ENCODE measurements around the gene PANK2. TPM values are rescaled to one million over a fixed set of nuclear protein-coding genes. Genes with fewer than 3 reads are reported as not detected.

The PANK2 gene
- total RNA-seq, 1 experiment from 2014 or later: 41.6 TPM

DNA sequence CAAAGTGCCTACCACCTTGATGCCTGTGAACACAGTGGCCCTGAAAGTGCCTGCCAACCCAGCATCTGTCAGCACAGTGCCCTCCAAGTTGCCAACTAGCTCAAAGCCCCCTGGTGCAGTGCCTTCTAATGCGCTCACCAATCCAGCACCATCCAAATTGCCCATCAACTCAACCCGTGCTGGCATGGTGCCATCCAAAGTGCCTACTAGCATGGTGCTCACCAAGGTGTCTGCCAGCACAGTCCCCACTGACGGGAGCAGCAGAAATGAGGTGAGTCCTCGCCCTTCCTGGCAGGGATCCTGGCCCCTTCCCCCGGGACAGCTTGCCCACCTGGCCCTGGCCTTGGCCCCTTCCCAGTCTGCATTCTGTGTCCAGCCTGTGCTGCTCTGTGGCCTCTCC, 24.7 kb upstream of the PANK2 start:
- Histone ChIP-seq H3K4me2 (ENCODE audit: low read length) (no peak overlapping the region), H3K79me2 (ENCODE audit: insufficient read depth, low read length) (peaks cover 8% of the 10 kb centered on the region; the same call in 1 of the 2 replicates), H3K9ac (ENCODE audit: low read length) (no peak overlapping the region), H3K4me1 (ENCODE audit: control insufficient read depth in 1 of 2, insufficient read depth in 2 of 2, low read length in 2 of 2) (no peaks in the 10 kb centered on the region), H4K20me1 (ENCODE audit: insufficient read depth) (no peaks in the 10 kb centered on the region), H3K36me3 (ENCODE audit: control insufficient read depth in 1 of 2, insufficient read depth in 2 of 2, low read length in 2 of 2) (peaks cover 41 to 63% of the 10 kb centered on the region in 2 experiments), H2AFZ (ENCODE audit: low read depth, low read length, poor library complexity, severe bottlenecking) (no peak overlapping the region), H3K9me3 (ENCODE audit: control insufficient read depth in 1 of 2, insufficient read depth in 1 of 2, low read depth in 1 of 2, low read length in 2 of 2) (peaks cover 0 to 7% of the 10 kb centered on the region in 2 experiments; a peak in 1 of 4 replicates), H3K27ac (ENCODE audit: low read depth, low read length) (no peak overlapping the region), H3K4me3 (replicated peaks in 1 of 2; ENCODE audit: low read depth in 1 of 2, low read length in 2 of 2) (no peak overlapping the region), H3K9me2 (ENCODE audit: insufficient read depth) (no peaks in the 10 kb centered on the region), H3K27me3 (ENCODE audit: insufficient read depth, low read length) (no peaks in the 10 kb centered on the region)
- DNase-seq (ENCODE audit: low read depth, low spot score) (no peak), ATAC-seq (no peak)
- CTCF ChIA-PET: no interaction called here
- TF ChIP-seq TCF7L2 (IDR thresholded peaks at IDR 0.05; ENCODE audit: borderline replicate concordance, extremely low read depth, insufficient read depth, insufficient read length): no peak
- TF ChIP-seq ZNF274 (IDR thresholded peaks at IDR 0.05; ENCODE audit: low read depth, low read length): no peak
- intact Hi-C loops (cut with micrococcal nuclease): no loop called here
- RAD21 ChIA-PET (ENCODE audit: low non-redundant PET in 1 of 2, low total read pairs in 2 of 2, uncharacterized antibody in 2 of 2, unreplicated experiment in 2 of 2): no interaction called here
- POLR2A ChIA-PET: no interaction called here
- BruUV-seq (replicated peaks): no TSS peak

DNA sequence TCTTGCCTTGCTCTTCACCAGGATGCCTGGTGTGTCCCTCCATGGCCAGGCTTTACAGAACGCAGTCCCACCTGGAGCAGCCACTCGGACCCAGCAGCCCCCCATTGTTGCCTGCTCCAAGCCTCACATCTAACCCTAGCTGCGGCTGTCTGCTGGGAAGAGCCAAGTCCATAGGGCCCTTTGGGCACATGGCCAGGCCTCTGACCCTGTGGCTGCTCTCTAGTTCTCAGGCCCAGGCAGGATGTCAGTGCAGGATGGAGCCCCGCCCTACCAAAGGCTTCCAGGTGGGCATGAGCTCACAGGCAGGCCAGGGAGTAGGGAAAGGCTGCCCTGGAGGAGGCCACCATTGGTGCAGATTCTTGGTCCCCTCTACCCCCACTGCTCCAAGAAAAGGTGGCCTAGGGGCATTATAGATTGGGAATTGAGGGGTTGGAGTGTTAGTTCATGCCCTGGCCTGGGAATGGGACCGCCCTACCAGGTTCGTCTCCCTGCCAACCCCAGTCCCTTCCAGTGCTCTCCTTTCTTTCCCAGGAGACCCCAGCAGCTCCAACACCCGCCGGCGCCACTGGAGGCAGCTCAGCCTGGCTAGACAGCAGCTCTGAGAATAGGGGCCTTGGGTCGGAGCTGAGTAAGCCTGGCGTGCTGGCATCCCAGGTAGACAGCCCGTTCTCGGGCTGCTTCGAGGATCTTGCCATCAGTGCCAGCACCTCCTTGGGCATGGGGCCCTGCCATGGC, 23.9 kb upstream of the PANK2 start:
- ChIA-PET RAD21 (ENCODE audit: low non-redundant PET in 1 of 2, low total read pairs in 2 of 2, uncharacterized antibody in 2 of 2, unreplicated experiment in 2 of 2) (no interaction called here), POLR2A (no interaction called here), CTCF (no interaction called here)
- H3K9me2 ChIP-seq (ENCODE audit: insufficient read depth): no peaks in the 10 kb centered on the region
- peaks cover 0 to 7% of the 10 kb centered on the region in 2 experiments; a peak in 1 of 4 replicates for H3K9me3 ChIP-seq (ENCODE audit: control insufficient read depth in 1 of 2, insufficient read depth in 1 of 2, low read depth in 1 of 2, low read length in 2 of 2)
- DNase-seq (ENCODE audit: low read depth, low spot score) (no peak), ATAC-seq (no peak)
- H4K20me1 ChIP-seq (ENCODE audit: insufficient read depth): no peaks in the 10 kb centered on the region
- no peak overlapping the region for H3K9ac ChIP-seq (ENCODE audit: low read length)
- H3K27ac ChIP-seq (ENCODE audit: low read depth, low read length): no peak overlapping the region
- no peak overlapping the region for H3K4me2 ChIP-seq (ENCODE audit: low read length)
- peaks cover 41 to 63% of the 10 kb centered on the region in 2 experiments for H3K36me3 ChIP-seq (ENCODE audit: control insufficient read depth in 1 of 2, insufficient read depth in 2 of 2, low read length in 2 of 2)
- no peak overlapping the region for H2AFZ ChIP-seq (ENCODE audit: low read depth, low read length, poor library complexity, severe bottlenecking)
- no peaks in the 10 kb centered on the region for H3K27me3 ChIP-seq (ENCODE audit: insufficient read depth, low read length)
- no TSS peak for BruUV-seq (replicated peaks)
- H3K4me3 ChIP-seq (replicated peaks in 1 of 2; ENCODE audit: low read depth in 1 of 2, low read length in 2 of 2): no peak overlapping the region
- intact Hi-C loops (cut with micrococcal nuclease): no loop called here
- TF ChIP-seq ZNF274 (IDR thresholded peaks at IDR 0.05; ENCODE audit: low read depth, low read length) (no peak), CBX3 (IDR thresholded peaks at IDR 0.05; ENCODE audit: low read depth) (no peak), FOSL1 (IDR thresholded peaks at IDR 0.05; ENCODE audit: low read depth) (no peak), CEBPB (IDR thresholded peaks at IDR 0.05; ENCODE audit: low read depth) (no peak), YY1 (IDR thresholded peaks at IDR 0.05; ENCODE audit: extremely low read depth, insufficient replicate concordance, low read depth, low read length) (no peak), EZH2phosphoT487 (IDR thresholded peaks at IDR 0.05; ENCODE audit: borderline replicate concordance) (no peak), POLR2A (IDR thresholded peaks at IDR 0.05; ENCODE audit: borderline replicate concordance, extremely low read depth, insufficient read depth, insufficient read length) (no peak), ZFX (IDR thresholded peaks at IDR 0.05) (no peak), TCF7L2 (IDR thresholded peaks at IDR 0.05; ENCODE audit: borderline replicate concordance, extremely low read depth, insufficient read depth, insufficient read length) (no peak), ELF1 (IDR thresholded peaks at IDR 0.05; ENCODE audit: borderline replicate concordance, low read depth) (no peak), SP1 (IDR thresholded peaks at IDR 0.05; ENCODE audit: low read depth) (no peak), SIN3A (IDR thresholded peaks at IDR 0.05; ENCODE audit: low read depth) (no peak), SRF (IDR thresholded peaks at IDR 0.05; ENCODE audit: low read depth) (no peak), POLR2AphosphoS5 (IDR thresholded peaks at IDR 0.05; ENCODE audit: low read depth, low read length) (no peak; the same call in 1 of the 2 replicates), EZH2 (IDR thresholded peaks at IDR 0.05) (no peak)
- TF ChIP-seq, protein P1, sequence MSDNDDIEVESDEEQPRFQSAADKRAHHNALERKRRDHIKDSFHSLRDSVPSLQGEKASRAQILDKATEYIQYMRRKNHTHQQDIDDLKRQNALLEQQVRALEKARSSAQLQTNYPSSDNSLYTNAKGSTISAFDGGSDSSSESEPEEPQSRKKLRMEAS (IDR thresholded peaks at IDR 0.05): no peak
- TF ChIP-seq, protein P2, sequence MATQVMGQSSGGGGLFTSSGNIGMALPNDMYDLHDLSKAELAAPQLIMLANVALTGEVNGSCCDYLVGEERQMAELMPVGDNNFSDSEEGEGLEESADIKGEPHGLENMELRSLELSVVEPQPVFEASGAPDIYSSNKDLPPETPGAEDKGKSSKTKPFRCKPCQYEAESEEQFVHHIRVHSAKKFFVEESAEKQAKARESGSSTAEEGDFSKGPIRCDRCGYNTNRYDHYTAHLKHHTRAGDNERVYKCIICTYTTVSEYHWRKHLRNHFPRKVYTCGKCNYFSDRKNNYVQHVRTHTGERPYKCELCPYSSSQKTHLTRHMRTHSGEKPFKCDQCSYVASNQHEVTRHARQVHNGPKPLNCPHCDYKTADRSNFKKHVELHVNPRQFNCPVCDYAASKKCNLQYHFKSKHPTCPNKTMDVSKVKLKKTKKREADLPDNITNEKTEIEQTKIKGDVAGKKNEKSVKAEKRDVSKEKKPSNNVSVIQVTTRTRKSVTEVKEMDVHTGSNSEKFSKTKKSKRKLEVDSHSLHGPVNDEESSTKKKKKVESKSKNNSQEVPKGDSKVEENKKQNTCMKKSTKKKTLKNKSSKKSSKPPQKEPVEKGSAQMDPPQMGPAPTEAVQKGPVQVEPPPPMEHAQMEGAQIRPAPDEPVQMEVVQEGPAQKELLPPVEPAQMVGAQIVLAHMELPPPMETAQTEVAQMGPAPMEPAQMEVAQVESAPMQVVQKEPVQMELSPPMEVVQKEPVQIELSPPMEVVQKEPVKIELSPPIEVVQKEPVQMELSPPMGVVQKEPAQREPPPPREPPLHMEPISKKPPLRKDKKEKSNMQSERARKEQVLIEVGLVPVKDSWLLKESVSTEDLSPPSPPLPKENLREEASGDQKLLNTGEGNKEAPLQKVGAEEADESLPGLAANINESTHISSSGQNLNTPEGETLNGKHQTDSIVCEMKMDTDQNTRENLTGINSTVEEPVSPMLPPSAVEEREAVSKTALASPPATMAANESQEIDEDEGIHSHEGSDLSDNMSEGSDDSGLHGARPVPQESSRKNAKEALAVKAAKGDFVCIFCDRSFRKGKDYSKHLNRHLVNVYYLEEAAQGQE (IDR thresholded peaks at IDR 0.05; ENCODE audit: low read depth): no peak
- H3K4me1 ChIP-seq (ENCODE audit: control insufficient read depth in 1 of 2, insufficient read depth in 2 of 2, low read length in 2 of 2): no peaks in the 10 kb centered on the region
- peaks cover 6% of the 10 kb centered on the region; the same call in 1 of the 2 replicates for H3K79me2 ChIP-seq (ENCODE audit: insufficient read depth, low read length)
